ENCODE data around the gene B4GALT2. TPM values are rescaled to one million over a fixed set of nuclear protein-coding genes. Genes with fewer than 3 reads are reported as not detected.
A peak's percentile ranks its signal among the peaks of the same experiment; 100 is the strongest.

The B4GALT2 gene
- total and polyA plus RNA-seq, 9 of the 15 experiments (the other 6 are each of a cell fraction or from before 2014, with no cell fraction given) = 1.3 to 86.8 (median 43.8) TPM

DNA sequence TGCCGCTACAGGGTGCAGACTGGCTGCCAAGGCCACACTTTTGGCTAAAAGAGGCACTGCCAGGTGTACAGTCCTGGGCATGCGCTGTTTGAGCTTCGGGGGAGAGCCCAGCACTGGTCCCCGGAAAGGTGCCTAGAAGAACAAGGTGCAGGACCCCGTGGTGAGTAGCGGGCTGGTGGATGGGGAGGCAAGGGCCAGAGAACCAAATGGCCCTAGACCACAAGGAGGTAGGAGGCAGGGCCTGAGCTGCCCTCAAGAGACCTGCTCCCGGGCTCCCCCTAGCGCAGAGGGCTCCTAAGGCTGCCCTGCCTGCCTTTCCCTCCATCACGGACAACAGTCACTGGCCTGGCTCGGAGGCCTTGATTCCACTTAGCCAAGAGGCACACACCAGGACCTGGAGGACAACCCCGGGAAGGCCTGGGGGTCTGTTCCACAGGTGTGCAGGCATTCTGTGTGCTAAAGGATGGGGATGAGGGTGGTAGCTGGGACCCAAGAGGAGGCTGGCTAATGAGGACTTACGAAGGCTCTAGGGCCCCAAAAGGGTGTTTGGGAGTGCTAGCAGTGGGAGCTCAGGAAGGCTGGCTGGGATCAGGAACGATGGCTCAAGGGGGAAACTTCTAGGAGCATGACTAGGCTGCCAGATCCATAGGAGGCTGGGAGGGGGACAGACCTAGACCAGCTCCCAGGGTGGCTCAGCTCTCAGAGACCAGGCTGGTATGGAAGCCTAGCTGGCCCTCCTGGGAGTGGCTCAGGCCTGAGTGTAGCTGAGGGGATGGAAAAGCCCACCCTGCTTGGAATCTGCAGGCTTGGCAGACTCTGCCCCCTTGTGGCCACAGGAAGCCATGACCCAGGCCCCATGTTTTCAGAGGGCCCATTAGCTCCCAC lies 44.7 kb upstream of the B4GALT2 start (continued):
- TF ChIP-seq HNRNPL (IDR thresholded peaks at IDR 0.05; ENCODE audit: low read depth, low read length) (no peak), PHF20 (IDR thresholded peaks at IDR 0.05; ENCODE audit: partially characterized antibody) (no peak), XRCC4 (IDR thresholded peaks at IDR 0.05; ENCODE audit: extremely low read depth, insufficient read depth, insufficient read length) (no peak), TAF9B (IDR thresholded peaks at IDR 0.05; ENCODE audit: partially characterized antibody) (no peak), ZNF133 (CRISPR knock-in tag; IDR thresholded peaks at IDR 0.05) (no peak), CBX2 (IDR thresholded peaks at IDR 0.05; ENCODE audit: insufficient read depth, low read length, poor library complexity, severe bottlenecking) (no peak), ATF3 (IDR thresholded peaks at IDR 0.05) (no peak), ATF3 (CRISPR knock-in tag; conservative IDR thresholded peaks at IDR 0.05) (no peak), ZNF232 (CRISPR knock-in tag; IDR thresholded peaks at IDR 0.05) (no peak), POLR2G (IDR thresholded peaks at IDR 0.05; ENCODE audit: low read depth, low read length) (no peak; the same call in 1 of the 2 replicates), DMBX1 (CRISPR knock-in tag; IDR thresholded peaks at IDR 0.05; ENCODE audit: borderline replicate concordance) (no peak), COPS2 (conservative IDR thresholded peaks at IDR 0.05) (no peak), TARDBP (IDR thresholded peaks at IDR 0.05) (no peak), BRF1 (IDR thresholded peaks at IDR 0.05; ENCODE audit: borderline replicate concordance, extremely low read depth, insufficient read length) (no peak), PRMT5 (CRISPR knock-in tag; IDR thresholded peaks at IDR 0.05) (no peak; the same call in 1 of the 2 replicates), HMG20A (CRISPR knock-in tag; conservative IDR thresholded peaks at IDR 0.05) (no peak), HMGN3 (IDR thresholded peaks at IDR 0.05; ENCODE audit: borderline replicate concordance, extremely low read depth, insufficient read length, low read depth, low read length) (no peak), XRCC5 (IDR thresholded peaks at IDR 0.05; ENCODE audit: low read depth, low read length) (peak; percentile 25; the same call in 1 of the 2 replicates), DLX4 (CRISPR knock-in tag; IDR thresholded peaks at IDR 0.05) (no peak), ELF1 (tag; IDR thresholded peaks at IDR 0.05) (no peak), MAFK (IDR thresholded peaks at IDR 0.05; ENCODE audit: low read length) (no peak)
- TF ChIP-seq, protein P1, sequence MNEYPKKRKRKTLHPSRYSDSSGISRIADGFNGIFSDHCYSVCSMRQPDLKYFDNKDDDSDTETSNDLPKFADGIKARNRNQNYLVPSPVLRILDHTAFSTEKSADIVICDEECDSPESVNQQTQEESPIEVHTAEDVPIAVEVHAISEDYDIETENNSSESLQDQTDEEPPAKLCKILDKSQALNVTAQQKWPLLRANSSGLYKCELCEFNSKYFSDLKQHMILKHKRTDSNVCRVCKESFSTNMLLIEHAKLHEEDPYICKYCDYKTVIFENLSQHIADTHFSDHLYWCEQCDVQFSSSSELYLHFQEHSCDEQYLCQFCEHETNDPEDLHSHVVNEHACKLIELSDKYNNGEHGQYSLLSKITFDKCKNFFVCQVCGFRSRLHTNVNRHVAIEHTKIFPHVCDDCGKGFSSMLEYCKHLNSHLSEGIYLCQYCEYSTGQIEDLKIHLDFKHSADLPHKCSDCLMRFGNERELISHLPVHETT (CRISPR knock-in tag; conservative IDR thresholded peaks at IDR 0.05 in 1 of 2, IDR thresholded peaks at IDR 0.05 in 1 of 2) = no peak
- TF ChIP-seq, protein P2, sequence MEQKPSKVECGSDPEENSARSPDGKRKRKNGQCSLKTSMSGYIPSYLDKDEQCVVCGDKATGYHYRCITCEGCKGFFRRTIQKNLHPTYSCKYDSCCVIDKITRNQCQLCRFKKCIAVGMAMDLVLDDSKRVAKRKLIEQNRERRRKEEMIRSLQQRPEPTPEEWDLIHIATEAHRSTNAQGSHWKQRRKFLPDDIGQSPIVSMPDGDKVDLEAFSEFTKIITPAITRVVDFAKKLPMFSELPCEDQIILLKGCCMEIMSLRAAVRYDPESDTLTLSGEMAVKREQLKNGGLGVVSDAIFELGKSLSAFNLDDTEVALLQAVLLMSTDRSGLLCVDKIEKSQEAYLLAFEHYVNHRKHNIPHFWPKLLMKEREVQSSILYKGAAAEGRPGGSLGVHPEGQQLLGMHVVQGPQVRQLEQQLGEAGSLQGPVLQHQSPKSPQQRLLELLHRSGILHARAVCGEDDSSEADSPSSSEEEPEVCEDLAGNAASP (IDR thresholded peaks at IDR 0.05) = no peak

Measured in K562 (cell line).